Common myeloid progenitor, CD34-positive (primary cell): ENCODE results near the gene PAPOLA.

Experiments
- CTCF ChIA-PET: fragments of 350-600 bp; sonication (Branson Sonifier 250); formaldehyde crosslinking; loops from one replicate; lab custom pipeline; 2021; ENCODE audit warnings: antibody characterized with exemption; lab: Charles Lee
- POLR2A ChIA-PET: fragments of 350-600 bp; sonication (Branson Sonifier 250); formaldehyde crosslinking; loops from one replicate; lab custom pipeline; 2021; ENCODE audit warnings: antibody characterized with exemption; lab: Charles Lee
- DNase-seq, 3 donors: peaks; one replicate each; pipeline versions ENCODE4 v3.0.0 to v3.0.0-alpha.2; 2013
- H3K27ac ChIP-seq, 2 experiments: 1 replicate in 1 of 2; 2 replicates in 1 of 2; pipeline ENCODE4 v1.7.0; 2013; ENCODE audit warnings: inconsistent platforms in 2 of 2, low read length in 2 of 2, mild to moderate bottlenecking in 2 of 2, low read depth in 1 of 2, moderate library complexity in 1 of 2; ENCODE audit not compliant: severe bottlenecking in 2 of 2, insufficient read depth in 1 of 2, poor library complexity in 1 of 2
- H3K27me3 ChIP-seq, 5 experiments: replicated peaks in 2 of 5; 1 replicate in 3 of 5; 2 replicates in 2 of 5; pipeline versions ENCODE4 v1.6.1 to v1.7.0; 2013; ENCODE audit warnings: low read length in 4 of 5, mild to moderate bottlenecking in 2 of 5, moderate library complexity in 2 of 5, inconsistent platforms in 1 of 5; ENCODE audit not compliant: insufficient read depth in 5 of 5, control insufficient read depth in 4 of 5
- H3K36me3 ChIP-seq, 4 experiments: 1 replicate in 2 of 4; 2 replicates in 2 of 4; pipeline versions ENCODE4 v1.6.1 to v1.7.0; 2013; ENCODE audit warnings: low read length in 3 of 4, control low read depth in 1 of 4, mild to moderate bottlenecking in 1 of 4; ENCODE audit not compliant: control insufficient read depth in 4 of 4, insufficient read depth in 4 of 4
- H3K4me1 ChIP-seq, 4 experiments: 1 replicate in 3 of 4; 2 replicates in 1 of 4; pipeline versions ENCODE4 v1.6.1 to v1.7.1; 2013; ENCODE audit warnings: low read length in 3 of 4, mild to moderate bottlenecking in 3 of 4, control low read depth in 1 of 4, inconsistent platforms in 1 of 4, moderate library complexity in 1 of 4; ENCODE audit not compliant: control insufficient read depth in 4 of 4, insufficient read depth in 4 of 4; ENCODE audit errors: control extremely low read depth in 1 of 4
- H3K4me3 ChIP-seq, 7 experiments: 1 replicate in 4 of 7; 2 replicates in 3 of 7; pipeline versions ENCODE4 v1.5.1 to v1.7.0; 2013; ENCODE audit warnings: mild to moderate bottlenecking in 7 of 7, low read length in 6 of 7, moderate library complexity in 6 of 7, inconsistent platforms in 2 of 7, low read depth in 2 of 7, control low read depth in 1 of 7; ENCODE audit not compliant: insufficient read depth in 4 of 7, control insufficient read depth in 1 of 7; ENCODE audit errors: extremely low read depth in 1 of 7
- H3K9me3 ChIP-seq, 5 experiments: 1 replicate in 4 of 5; 2 replicates in 1 of 5; pipeline versions ENCODE4 v1.6.1 to v1.7.1; 2013; ENCODE audit warnings: low read length in 4 of 5, mild to moderate bottlenecking in 2 of 5, inconsistent platforms in 1 of 5, low read depth in 1 of 5, moderate library complexity in 1 of 5; ENCODE audit not compliant: control insufficient read depth in 4 of 5, insufficient read depth in 2 of 5; ENCODE audit errors: control extremely low read depth in 1 of 5
- WGBS: methylation state at CpG from one replicate; pipeline ENCODE4 v1.1.5; 2013; ENCODE audit not compliant: insufficient coverage; 5-methylcytosine and 5-hydroxymethylcytosine counted together

Gene PAPOLA

GRCh38 chr14:96567289-96567899 is 65.2 kb downstream of the PAPOLA start:
- Histone ChIP-seq H3K36me3 (peaks cover 15 to 44% (median 28%) of the 10 kb centered on the region in 4 experiments), H3K4me1 (no peaks in the 10 kb centered on the region), H3K4me3 (no peak overlapping the region), H3K27ac (no peak overlapping the region), H3K9me3 (no peaks in the 10 kb centered on the region), H3K27me3 (no peaks in the 10 kb centered on the region)
- CTCF ChIA-PET, result interaction anchor here (0.6 to 3.2 kb wide), 12 partner anchors 9 to 172 kb away, joined by 3 to 22 read pairs (median 4); no protein-coding TSS in a partner anchor
- DNase-seq, result peak; percentile 49 to 73 (median 66)
- POLR2A ChIA-PET, result no interaction called here
- no CpG with 5 or more reads among the region's 3 CpGs for WGBS

GRCh38 chr14:96568621-96569020 is 66.4 kb downstream of the PAPOLA start:
- no peaks in the 10 kb centered on the region for H3K27me3 ChIP-seq
- DNase-seq, result no peak
- CTCF ChIA-PET, result interaction anchor here (0.6 to 3.2 kb wide), 10 partner anchors 8 to 1825 kb away, joined by 3 to 22 read pairs (median 6); no protein-coding TSS in a partner anchor
- no peaks in the 10 kb centered on the region for H3K4me1 ChIP-seq
- POLR2A ChIA-PET, result no interaction called here
- no peaks in the 10 kb centered on the region for H3K9me3 ChIP-seq
- H3K36me3 ChIP-seq, result peaks cover 15 to 38% (median 26%) of the 10 kb centered on the region in 4 experiments
- H3K27ac ChIP-seq, result no peak overlapping the region
- H3K4me3 ChIP-seq, result no peak overlapping the region

- ChIA-PET POLR2A (interaction anchor here (0.5 to 1.1 kb wide), 2 partner anchors 12 to 163 kb away, joined by 3 to 4 read pairs; no protein-coding TSS in a partner anchor), CTCF (interaction anchor here (0.8 to 2.9 kb wide), 6 partner anchors 8 to 284 kb away, joined by 3 to 17 read pairs (median 4); no protein-coding TSS in a partner anchor)
- Histone ChIP-seq H3K27me3 (no peaks in the 10 kb centered on the region), H3K4me1 (peaks cover 0 to 3% (median under 1%) of the 10 kb centered on the region in 4 experiments), H3K4me3 (no peak overlapping the region), H3K27ac (no peak overlapping the region), H3K9me3 (no peaks in the 10 kb centered on the region), H3K36me3 (peaks cover 9 to 27% (median 14%) of the 10 kb centered on the region in 4 experiments)
- no peak for DNase-seq
- WGBS, result 100% methylated on average over 2 of the region's 4 CpGs
Observed at GRCh38 chr14:96571311-96571710, 69.1 kb downstream of the PAPOLA start.

- POLR2A ChIA-PET, result no interaction called here
- CTCF ChIA-PET, result interaction anchor here (2.9 kb wide), 1 partner anchor 9 kb away, joined by 17 read pairs; no protein-coding TSS in a partner anchor
Observed at GRCh38 chr14:96573473-96574100, 71.4 kb downstream of the PAPOLA start.

GRCh38 chr14:96574171-96574632 is 72.0 kb downstream of the PAPOLA start:
- peaks cover 6 to 19% (median 11%) of the 10 kb centered on the region in 4 experiments for H3K36me3 ChIP-seq
- peaks cover 0 to 11% (median 4%) of the 10 kb centered on the region in 4 experiments for H3K4me1 ChIP-seq
- no peak for DNase-seq
- no peaks in the 10 kb centered on the region for H3K9me3 ChIP-seq
- H3K27me3 ChIP-seq, result no peaks in the 10 kb centered on the region
- no peak overlapping the region for H3K4me3 ChIP-seq
- no peak overlapping the region for H3K27ac ChIP-seq
- WGBS, result 100% methylated on average over 1 of the region's 2 CpGs
- CTCF ChIA-PET, result interaction anchor here (1.6 kb wide), 1 partner anchor 10 kb away, joined by 7 read pairs; no protein-coding TSS in a partner anchor
- POLR2A ChIA-PET, result no interaction called here

More at GRCh38 chr14:96573473-96574100, 71.4 kb downstream of the PAPOLA start:
- no peak for DNase-seq
- H3K27ac ChIP-seq, result no peak overlapping the region
- no peaks in the 10 kb centered on the region for H3K27me3 ChIP-seq
- 94% methylated on average over 3 of the region's 5 CpGs for WGBS
- H3K9me3 ChIP-seq, result no peaks in the 10 kb centered on the region
- peaks cover 0 to 11% (median 4%) of the 10 kb centered on the region in 4 experiments for H3K4me1 ChIP-seq
- no peak overlapping the region for H3K4me3 ChIP-seq
- H3K36me3 ChIP-seq, result peaks cover 6 to 19% (median 11%) of the 10 kb centered on the region in 4 experiments

GRCh38 chr14:96574633-96575632 is 72.8 kb downstream of the PAPOLA start:
- H3K27me3 ChIP-seq, result no peaks in the 10 kb centered on the region
- DNase-seq, result no peak
- WGBS, result 98% methylated on average over 6 of the region's 6 CpGs
- CTCF ChIA-PET, result interaction anchor here (1.1 to 3.7 kb wide), 4 partner anchors 7 to 15 kb away, joined by 3 to 17 read pairs (median 5); no protein-coding TSS in a partner anchor
- peaks cover 6 to 19% (median 9%) of the 10 kb centered on the region in 4 experiments for H3K36me3 ChIP-seq
- no peaks in the 10 kb centered on the region for H3K9me3 ChIP-seq
- H3K4me1 ChIP-seq, result peaks cover 0 to 11% (median 4%) of the 10 kb centered on the region in 4 experiments
- H3K4me3 ChIP-seq, result no peak overlapping the region
- POLR2A ChIA-PET, result no interaction called here
- H3K27ac ChIP-seq, result no peak overlapping the region
